GM12874 (cell line): ENCODE results near the gene GRID1.

Experiments used
- TF ChIP-seq, protein P1 (sequence below): IDR thresholded peaks from 2 replicates; pipeline ENCODE4 v1.5.1; 2011; ENCODE audit warnings: low read depth, mild to moderate bottlenecking, control low read depth, low read length, moderate library complexity; ENCODE audit not compliant: insufficient read depth

GRID1 gene

DNA sequence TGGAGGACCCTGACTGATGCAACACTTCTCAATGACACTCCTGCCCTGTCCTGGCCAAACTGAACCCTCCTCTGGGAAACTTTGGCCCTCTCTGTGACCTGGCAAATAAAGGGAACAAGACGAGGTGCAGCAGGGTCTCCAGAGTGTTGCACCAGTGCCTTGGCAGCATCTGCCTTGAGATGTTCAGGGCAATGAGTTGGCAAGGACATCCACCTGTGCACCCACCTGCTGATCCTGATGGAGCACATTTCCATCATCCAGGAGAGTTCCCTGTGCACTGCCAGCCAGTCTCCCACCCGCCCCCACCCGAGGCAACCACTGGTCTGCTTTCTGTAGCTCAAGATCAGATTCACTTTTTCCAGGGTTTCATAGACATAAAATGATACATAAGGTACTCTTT is 407.4 kb downstream of the GRID1 start:
- TF ChIP-seq, protein P1, sequence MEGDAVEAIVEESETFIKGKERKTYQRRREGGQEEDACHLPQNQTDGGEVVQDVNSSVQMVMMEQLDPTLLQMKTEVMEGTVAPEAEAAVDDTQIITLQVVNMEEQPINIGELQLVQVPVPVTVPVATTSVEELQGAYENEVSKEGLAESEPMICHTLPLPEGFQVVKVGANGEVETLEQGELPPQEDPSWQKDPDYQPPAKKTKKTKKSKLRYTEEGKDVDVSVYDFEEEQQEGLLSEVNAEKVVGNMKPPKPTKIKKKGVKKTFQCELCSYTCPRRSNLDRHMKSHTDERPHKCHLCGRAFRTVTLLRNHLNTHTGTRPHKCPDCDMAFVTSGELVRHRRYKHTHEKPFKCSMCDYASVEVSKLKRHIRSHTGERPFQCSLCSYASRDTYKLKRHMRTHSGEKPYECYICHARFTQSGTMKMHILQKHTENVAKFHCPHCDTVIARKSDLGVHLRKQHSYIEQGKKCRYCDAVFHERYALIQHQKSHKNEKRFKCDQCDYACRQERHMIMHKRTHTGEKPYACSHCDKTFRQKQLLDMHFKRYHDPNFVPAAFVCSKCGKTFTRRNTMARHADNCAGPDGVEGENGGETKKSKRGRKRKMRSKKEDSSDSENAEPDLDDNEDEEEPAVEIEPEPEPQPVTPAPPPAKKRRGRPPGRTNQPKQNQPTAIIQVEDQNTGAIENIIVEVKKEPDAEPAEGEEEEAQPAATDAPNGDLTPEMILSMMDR: no peak

DNA sequence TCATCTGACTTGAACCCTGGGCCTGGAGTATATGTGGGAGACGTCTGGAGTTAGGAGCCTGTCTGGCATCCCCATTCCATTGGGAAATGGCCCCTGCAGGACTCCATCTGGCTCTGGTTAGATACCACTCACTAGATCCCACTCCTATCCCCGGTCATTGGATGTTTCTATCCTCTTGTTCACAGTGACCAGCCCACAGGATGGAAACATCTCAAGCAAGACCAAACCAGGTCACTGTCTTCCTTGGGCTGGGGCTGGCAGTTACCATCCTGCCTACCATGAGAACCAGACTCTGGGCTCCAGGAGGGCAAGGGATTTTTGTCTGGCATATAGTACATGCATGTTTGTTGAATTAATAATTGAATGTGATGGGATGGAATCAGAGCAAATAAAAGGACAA is 415.7 kb downstream of the GRID1 start:
- TF ChIP-seq, protein P1: no peak

DNA sequence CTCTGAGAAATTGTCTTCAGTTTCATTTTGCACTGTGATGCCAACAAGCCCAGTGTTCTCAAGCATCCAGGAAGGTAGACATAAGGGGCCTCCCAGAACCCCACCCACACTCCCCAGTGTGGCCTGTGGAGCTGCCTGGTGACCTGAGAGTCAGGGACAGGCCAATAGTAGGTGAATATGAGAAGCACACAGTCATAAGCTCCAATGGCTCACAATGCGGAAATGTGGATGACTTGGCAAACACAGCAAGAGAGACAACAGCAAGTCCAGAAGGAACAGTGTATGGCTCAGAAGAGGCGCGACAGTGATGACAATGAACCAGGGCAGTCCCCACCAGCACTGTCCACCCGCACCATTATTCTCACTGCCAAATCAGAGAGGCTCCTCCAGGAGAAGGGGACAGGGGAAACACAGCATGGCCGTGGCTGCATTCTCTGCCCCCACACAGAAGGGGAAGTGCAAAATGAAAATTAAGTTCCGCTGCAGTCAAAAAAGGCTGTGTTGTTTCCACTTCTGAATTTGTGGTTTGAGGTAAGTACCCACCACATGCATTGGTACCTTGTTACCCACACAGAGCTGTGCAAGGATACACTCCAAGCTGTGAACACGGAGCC is 419.8 kb downstream of the GRID1 start:
- TF ChIP-seq, protein P1: no peak

DNA sequence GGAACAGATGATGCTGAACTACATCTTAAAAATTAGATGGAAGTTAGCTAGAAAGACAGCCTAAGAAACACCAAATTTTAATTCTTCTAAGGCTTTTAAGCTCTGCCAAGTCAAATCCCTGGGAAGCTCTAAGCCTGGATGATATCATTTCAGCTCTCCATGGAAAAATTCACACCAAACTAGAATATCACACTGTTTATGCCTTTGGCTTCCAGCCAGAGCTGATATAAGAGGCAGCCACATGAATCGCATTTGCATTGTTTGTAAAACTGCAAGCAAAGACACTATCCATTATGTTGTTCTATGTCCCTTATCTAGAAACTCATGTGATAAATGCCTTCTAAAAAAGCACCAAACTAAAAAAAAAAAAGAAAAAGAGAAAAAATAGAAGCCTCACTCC is 430.4 kb downstream of the GRID1 start:
- TF ChIP-seq, protein P1: no peak

DNA sequence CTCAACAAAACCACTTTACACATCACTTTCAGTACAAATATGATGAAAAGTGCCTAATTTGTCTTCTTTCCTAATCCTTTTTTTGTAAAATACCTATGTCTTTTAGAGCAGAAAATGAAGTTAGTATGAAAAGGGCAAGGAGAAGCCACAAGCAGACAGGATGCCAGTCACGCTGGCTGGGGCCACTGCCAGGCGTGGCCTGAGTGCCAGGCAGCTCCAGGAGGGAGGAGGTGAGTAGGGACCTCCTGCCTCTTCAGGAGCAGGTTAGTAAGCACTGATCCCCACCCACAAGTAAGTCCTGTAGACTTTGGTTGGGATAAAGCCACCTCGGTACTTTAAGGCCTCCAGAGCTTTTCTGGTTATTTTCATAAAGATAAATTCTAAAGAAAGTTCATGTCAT is 432.0 kb downstream of the GRID1 start:
- TF ChIP-seq, protein P1: no peak

DNA sequence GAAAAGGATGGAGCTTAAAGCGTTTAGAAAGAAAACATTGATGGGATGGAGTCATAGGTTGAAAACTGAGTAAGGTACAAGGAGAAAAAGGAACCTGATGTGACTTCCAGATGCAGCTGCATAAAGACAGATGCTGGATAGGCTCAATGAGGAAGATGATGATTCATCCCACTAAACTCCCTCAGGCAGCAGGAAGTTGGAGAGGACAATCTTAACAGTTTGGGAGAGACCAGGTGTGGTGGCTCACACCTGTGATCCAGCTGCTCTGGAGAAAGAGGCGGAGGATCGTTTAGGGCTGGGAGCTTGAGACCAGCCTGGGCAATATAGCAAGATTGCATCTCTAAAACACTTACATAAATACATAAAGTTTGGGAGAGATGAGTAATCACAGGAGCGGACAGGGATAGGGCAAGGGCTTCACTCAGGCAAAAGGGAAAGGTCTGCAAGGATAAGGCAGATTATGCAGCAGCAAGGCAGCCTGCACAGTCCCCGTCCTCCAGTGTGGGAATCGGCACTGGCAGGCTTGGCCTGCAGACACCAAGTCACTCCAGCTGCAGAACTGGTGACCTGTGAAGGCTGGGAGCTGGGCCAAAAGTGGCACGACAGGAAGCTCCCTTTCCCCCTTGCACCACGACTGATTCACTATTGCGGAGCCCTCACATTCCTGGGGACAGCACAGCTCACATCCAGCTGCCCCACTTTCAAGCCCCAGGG is 438.5 kb downstream of the GRID1 start:
- TF ChIP-seq, protein P1: no peak

DNA sequence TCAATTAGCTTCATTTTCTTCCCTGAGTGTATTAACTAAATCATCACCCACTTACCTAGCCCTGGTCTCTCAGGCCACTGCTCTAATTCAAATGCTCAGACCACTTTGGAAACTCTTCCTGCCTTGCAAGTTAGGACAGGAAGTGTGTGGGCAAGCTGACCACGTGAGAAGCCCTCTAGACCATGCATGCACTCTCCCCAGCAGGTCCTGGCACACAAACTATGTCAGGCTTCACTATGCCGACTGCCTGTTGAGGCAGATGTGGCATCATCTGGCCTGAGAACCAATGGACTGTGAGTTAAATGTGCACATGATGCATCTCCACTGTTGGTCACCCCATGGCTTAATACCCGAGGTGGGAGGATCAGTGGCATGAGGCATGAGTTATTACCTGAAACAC is 439.6 kb downstream of the GRID1 start:
- TF ChIP-seq, protein P1: no peak
